Motor neuron (in vitro differentiated cells): ENCODE results near the gene MEOX1. TPM values are rescaled to one million over a fixed set of nuclear protein-coding genes. Genes with fewer than 3 reads are reported as not detected.
"Not testable (repeated sequence)": the region's sequence is repeated elsewhere in the genome, so short reads cannot be mapped to it uniquely, and the experiment has no call there.

ENCODE experiments used
- ATAC-seq, 8 experiments: fragments of 200-7000 bp; cut with Tn5 transposase; replicated peaks in 6 of 8; 2 replicates each; pipeline ENCODE4 v1.8.0; 2021; ENCODE audit warnings: mild to moderate bottlenecking in 8 of 8, moderate library complexity in 8 of 8
- H3K27ac ChIP-seq, 2 donors: fragments of 250-450 bp; sonication (Bioruptor Pico); 2 replicates each; pipeline ENCODE4 v1.9.0; 2021; ENCODE audit warnings: antibody characterized with exemption in 2 of 2, mild to moderate bottlenecking in 2 of 2, moderate library complexity in 1 of 2
- H3K4me1 ChIP-seq, 2 donors: fragments of 250-450 bp; sonication (Bioruptor Pico); replicated peaks in 1 of 2; 2 replicates each; pipeline ENCODE4 v1.6.1; 2021; ENCODE audit warnings: antibody characterized with exemption in 2 of 2, mild to moderate bottlenecking in 2 of 2, moderate library complexity in 1 of 2
- H3K4me3 ChIP-seq, 5 donors: fragments of 250-450 bp; sonication (Bioruptor Pico); 2 replicates each; pipeline ENCODE4 v1.9.0; 2021; ENCODE audit warnings: antibody characterized with exemption in 5 of 5, mild to moderate bottlenecking in 5 of 5, moderate library complexity in 4 of 5
- WGBS, 10 experiments: fragments of 450-650 bp; shearing (Covaris generic); methylation state at CpG; one replicate each; pipeline ENCODE4 v1.0.0; 2022; 5-methylcytosine and 5-hydroxymethylcytosine counted together
- in situ Hi-C, 9 experiments: fragments of 400-800 bp; cut with MboI; loops; one replicate each; pipeline ENCODE4 v1.15.0; 2021; ENCODE audit warnings: low sequenced_read_pairs in 9 of 9, low pct_unique_long_range_greater_than_20kb in 2 of 9; ENCODE audit not compliant: unreplicated experiment in 9 of 9
- total RNA-seq, 8 experiments: library from RNA; unstranded; fragments of 300-600 nt; gene quantifications; 2 replicates each; pipeline versions ENCODE4 v1.2.3 to v1.2.4, GENCODE V29; 2022

MEOX1 gene
- total RNA-seq, 8 experiments from 2014 or later, result 0.05 to 0.56 (median 0.36) TPM; not detected in 1

DNA sequence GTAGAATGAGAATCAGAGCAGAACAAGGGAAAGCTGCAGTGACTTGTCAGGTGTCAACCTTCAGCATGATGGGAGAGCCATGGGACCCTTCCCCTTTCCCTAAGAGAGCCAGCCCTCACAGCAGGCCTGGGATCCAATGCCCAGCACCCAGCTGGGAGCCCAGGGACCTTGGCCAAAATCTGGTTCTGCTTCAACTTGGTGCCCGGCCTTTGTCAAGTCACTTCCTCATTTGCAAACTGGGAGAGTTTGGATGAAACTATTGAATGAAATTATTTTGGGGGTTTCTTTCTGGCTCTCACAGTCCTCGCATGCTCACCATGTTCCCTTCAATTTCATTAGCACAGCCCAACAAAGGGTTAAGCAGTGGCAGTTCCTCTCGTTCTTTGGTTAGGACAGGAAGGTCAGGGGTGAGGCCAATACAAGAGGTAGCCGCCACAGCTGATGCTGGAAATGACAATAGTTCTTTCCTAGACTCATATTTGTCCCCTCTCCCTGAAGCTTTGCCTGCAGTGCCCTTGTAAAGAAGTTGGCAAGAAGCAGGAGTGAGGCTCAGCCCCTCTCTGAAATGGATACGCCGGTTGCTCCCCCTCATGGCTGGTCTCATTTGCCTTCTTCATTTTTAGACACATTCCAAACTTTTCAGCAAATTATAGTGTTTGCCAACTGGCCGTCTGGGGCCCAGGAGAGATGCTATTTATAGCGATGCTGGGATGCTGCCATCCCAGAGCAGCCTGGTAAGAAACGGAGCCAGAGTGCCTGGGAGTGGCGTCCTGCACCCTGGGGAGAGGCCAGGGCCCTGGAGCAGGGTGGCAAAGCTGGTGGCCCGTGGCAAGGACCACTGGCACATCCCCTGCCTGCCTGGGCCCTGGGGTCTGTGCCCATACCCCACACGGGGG is 34.5 kb upstream of the MEOX1 start:
- H3K27ac ChIP-seq, result no peak overlapping the region
- no peak overlapping the region for H3K4me3 ChIP-seq
- in situ Hi-C loops, result loop anchor here in 5 of 9 experiments (10.0 kb wide), 2 partner anchors 59 to 69 kb away; partner anchors contain the start of gene SOST (in 4 of the 5)
- H3K4me1 ChIP-seq, result peaks cover 12 to 16% of the 10 kb centered on the region in 2 donors
- no peak for ATAC-seq
- WGBS, 10 experiments, result 5 to 61% (median 28%) methylated on average over 2 to 9 of the region's 12 CpGs; no CpG with 5 or more reads in 1 of the 10 experiments

DNA sequence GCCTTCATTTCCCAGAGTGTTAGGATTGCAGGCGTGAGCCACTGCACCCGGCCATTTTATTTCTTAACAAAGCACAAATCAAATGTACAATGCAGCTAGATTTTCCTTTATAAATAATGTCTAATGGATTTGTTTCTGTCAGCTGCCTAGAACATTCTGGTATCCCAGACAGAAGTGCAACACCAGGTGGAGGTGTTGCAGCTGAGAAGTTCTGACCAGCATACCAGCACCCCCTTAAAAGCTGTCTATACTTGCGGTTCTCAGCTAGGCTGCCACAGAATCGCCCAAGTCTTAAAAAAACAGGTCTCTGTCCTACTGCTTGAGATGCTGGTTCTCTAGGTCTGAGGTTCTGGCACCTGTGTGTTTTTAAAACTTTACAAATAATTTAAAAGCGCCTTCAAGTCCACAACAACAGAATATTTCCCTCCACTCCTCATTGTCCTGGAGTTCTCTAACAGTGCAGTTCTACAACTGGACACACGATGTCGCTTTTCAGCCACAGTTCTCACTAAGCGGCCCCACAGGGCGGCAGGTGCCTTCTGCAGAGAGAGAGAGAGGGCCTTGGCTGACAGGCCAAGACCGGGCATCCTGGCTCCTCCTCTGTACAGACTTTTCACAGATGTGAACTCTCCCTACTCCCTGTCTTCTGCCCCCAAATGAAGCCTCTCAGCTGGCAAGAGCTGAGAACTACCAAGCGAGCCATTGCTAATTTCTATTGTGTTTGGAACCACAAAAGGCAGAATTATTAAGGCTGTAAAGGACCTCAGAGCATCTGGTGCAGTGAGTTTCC is 32.6 kb upstream of the MEOX1 start:
- peaks cover 17 to 20% of the 10 kb centered on the region in 2 donors for H3K4me1 ChIP-seq
- in situ Hi-C loops, result loop anchor here in 5 of 9 experiments (10.0 kb wide), 2 partner anchors 61 to 71 kb away; partner anchors contain the start of gene SOST (in 4 of the 5)
- H3K27ac ChIP-seq, result no peak overlapping the region
- 0 to 67% (median 30%) methylated on average over 1 to 11 of the region's 11 CpGs; no CpG with 5 or more reads in 1 of the 10 experiments for WGBS, 10 experiments
- ATAC-seq, result peak; percentile 90 to 99 (median 94)
- H3K4me3 ChIP-seq, result no peak overlapping the region

DNA sequence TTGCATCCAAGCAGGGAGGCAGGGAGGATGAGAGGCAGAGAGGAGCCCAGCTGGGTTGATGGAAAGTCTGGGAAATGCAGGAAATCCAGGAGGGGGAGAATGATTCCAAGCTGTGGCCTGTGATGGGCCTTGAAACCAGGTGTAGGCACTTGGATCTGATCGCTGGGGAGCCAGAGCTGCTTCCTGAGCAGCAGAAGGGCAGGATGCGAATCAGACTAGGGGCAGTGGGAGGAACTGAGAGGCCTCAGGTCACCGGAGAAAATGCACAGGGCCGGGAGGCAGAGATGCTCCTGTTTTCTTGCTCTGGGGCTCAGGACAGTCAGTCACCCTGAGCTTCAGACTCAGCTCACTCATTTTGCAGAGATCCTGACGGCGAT is 29.6 kb upstream of the MEOX1 start:
- no peak overlapping the region for H3K4me3 ChIP-seq
- WGBS, 10 experiments, result 29 to 100% (median 69%) methylated on average over 1 to 5 of the region's 6 CpGs; no CpG with 5 or more reads in 3 of the 10 experiments
- H3K27ac ChIP-seq, result no peak overlapping the region
- H3K4me1 ChIP-seq, result peaks cover 18 to 31% of the 10 kb centered on the region in 2 donors
- no peak for ATAC-seq
- in situ Hi-C loops, result loop anchor here in 5 of 9 experiments (10.0 kb wide), 2 partner anchors 63 to 73 kb away; partner anchors contain the start of gene SOST (in 4 of the 5)

DNA sequence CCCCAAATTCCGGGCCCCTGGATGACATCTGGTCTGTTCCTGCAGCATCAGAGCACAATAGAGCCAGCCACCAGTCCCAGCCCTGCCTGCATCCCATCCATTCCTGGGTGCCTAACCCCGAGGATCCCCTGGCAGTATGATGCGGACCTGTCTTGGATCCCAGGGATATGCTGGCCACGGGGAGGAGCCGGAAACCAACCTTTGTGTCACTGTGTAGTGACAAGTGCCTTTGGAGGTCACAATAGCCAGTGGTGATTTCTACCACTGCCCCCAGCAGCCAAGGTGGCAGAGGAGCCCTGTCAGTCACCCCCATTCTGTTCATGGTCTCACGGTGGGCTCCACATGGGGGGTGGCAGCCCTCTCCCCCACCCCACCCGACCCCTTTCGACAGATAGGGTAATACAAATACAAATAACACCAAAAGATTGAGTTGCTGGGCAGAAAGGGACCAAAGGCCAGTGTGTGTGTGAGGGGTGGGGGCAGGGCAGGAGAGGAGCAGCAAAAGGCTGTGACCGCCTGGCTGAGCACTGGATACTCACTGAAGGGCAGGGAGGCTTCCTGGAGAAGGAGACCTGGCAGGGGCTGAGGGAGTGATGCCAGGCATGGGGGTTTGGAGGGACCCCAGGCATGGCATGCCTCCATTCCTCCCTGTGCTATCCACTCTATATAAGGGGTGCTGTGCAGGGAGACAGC is 29.0 kb upstream of the MEOX1 start:
- WGBS, 10 experiments, result 20 to 93% (median 57%) methylated on average over 1 to 2 of the region's 9 CpGs; no CpG with 5 or more reads in 7 of the 10 experiments
- no peak overlapping the region for H3K27ac ChIP-seq
- in situ Hi-C loops, result loop anchor here in 5 of 9 experiments (10.0 kb wide), 2 partner anchors 64 to 74 kb away; partner anchors contain the start of gene SOST (in 4 of the 5)
- ATAC-seq, result no peak
- H3K4me1 ChIP-seq, result peaks cover 13 to 31% of the 10 kb centered on the region in 2 donors
- H3K4me3 ChIP-seq, result no peak overlapping the region

DNA sequence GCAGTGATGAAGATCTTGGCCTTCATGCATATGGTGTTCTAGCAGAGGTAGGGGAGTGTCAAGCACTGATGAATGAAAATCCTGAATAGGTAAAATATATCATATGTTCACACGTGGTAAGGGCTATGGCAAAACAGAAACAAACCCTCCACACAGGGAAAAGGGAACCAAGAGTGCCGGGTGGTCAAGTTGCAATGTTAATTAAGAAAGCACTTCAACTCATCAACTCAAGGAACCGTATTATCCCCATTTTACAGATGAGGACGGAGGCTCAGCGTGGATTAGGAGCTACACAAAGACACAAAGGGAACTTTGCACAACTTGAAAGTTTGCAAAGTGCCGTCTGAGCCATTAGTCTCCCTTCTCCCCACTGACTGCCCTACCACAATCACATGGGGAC is 28.1 kb upstream of the MEOX1 start:
- ATAC-seq, result no peak
- Histone ChIP-seq H3K27ac (no peak overlapping the region), H3K4me1 (peaks cover 17 to 34% of the 10 kb centered on the region in 2 donors), H3K4me3 (no peak overlapping the region)
- WGBS, 10 experiments, result 0 to 100% (median 64%) methylated on average over 1 to 6 of the region's 6 CpGs; no CpG with 5 or more reads in 1 of the 10 experiments
- in situ Hi-C loops, result loop anchor here in 6 of 9 experiments (10.0 kb wide), 2 partner anchors 65 to 75 kb away; partner anchors contain the start of gene SOST (in 4 of the 6)

DNA sequence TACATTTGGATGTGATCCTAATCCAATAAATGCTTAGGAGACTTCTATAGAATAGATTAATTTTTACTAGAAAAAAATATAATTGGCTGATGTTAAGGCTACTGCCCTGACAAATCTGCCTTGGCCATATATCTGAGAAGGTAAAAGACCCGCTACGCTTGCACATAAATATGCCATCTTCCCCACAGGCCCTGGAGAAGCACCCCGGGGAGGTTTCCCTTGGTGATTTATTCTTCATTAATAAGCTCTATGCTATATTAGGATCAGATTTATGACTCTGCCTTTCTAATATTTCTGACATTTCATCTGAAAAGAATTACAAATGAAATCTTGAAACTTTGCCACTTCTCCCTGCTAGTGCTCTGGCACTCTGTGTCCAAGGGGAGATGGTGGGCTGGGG is 27.4 kb upstream of the MEOX1 start:
- 37 to 78% (median 47%) methylated on average over 2 to 3 of the region's 3 CpGs; no CpG with 5 or more reads in 4 of the 10 experiments for WGBS, 10 experiments
- in situ Hi-C loops, result loop anchor here in 1 of 9 experiments (10.0 kb wide), 1 partner anchor 76 kb away; no protein-coding TSS in a partner anchor

DNA sequence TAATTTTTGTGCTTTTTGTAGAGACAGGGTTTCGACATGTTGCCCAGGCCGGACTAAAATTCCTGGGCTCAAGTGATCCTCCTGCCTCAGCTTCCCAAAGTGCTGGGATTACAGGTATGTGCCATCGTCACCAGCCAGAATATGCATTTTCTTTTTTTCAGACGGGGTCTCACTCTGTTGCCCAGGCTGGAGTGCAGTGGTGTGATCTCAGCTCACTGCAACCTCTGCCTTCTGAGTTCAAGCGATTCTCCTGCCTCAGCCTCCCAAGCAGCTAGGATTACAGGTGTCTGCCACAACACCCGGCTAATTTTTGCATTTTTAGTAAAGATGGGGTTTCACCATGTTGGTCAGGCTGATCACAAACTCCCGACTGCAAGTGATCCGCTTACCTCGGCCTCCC is 25.2 kb upstream of the MEOX1 start:
- H3K27ac ChIP-seq, ATAC-seq, H3K4me3 ChIP-seq: not testable (repeated sequence)
- 80 to 100% (median 94%) methylated on average over 1 to 6 of the region's 9 CpGs; no CpG with 5 or more reads in 4 of the 10 experiments for WGBS, 10 experiments
- peaks cover 24 to 49% of the 10 kb centered on the region in 2 donors for H3K4me1 ChIP-seq
- in situ Hi-C loops, result loop anchor here in 1 of 9 experiments (10.0 kb wide), 1 partner anchor 78 kb away; no protein-coding TSS in a partner anchor

More for the DNA sequence above, 27.4 kb upstream of the MEOX1 start:
- peaks cover 20 to 36% of the 10 kb centered on the region in 2 donors for H3K4me1 ChIP-seq
- H3K27ac ChIP-seq, result no peak overlapping the region
- H3K4me3 ChIP-seq, result no peak overlapping the region
- peak in 5 of 8 experiments; percentile 76 to 91 (median 86) for ATAC-seq

DNA sequence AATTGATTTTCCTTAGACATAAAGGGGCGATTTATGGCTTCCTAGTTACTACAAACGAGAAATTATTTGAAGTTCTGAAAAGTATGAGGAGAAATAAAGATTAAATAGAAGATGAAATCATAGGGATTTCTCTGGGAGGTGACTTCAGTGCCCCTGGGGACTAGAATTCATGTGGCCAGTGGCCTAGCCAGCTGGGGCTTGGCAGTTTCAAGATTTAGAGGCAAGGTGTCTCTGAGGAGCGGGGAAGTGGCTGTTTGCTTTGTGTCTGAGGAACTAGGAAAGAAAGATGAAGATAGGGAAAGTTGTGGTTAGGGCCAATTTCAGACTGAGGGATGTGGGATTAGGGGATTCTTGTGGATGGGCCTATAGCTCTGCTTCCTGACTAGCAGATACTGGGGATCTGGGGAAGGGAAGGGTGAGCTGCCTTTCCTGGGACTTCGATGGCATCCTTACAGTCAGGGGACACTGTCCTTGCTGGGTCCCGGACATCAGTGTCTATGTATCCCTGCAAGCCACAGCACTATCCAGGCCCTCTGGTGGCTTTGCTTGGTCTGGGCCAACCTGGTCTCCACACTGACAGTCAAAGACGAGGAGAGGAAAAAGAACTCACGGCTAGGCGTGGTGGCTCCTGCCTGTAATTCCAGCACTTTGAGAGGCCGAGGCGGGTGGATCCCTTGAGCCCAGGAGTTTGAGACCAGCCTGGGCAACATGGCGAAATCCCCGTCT is 22.4 kb upstream of the MEOX1 start:
- Histone ChIP-seq H3K4me1 (peaks cover 27 to 48% of the 10 kb centered on the region in 2 donors), H3K27ac (no peak overlapping the region), H3K4me3 (no peak overlapping the region)
- 39 to 93% (median 67%) methylated on average over 3 to 11 of the region's 12 CpGs for WGBS, 10 experiments
- ATAC-seq, result peak in 5 of 8 experiments; percentile 67 to 79 (median 72)
- in situ Hi-C loops, result loop anchor here in 1 of 9 experiments (10.0 kb wide), 1 partner anchor 81 kb away; no protein-coding TSS in a partner anchor

DNA sequence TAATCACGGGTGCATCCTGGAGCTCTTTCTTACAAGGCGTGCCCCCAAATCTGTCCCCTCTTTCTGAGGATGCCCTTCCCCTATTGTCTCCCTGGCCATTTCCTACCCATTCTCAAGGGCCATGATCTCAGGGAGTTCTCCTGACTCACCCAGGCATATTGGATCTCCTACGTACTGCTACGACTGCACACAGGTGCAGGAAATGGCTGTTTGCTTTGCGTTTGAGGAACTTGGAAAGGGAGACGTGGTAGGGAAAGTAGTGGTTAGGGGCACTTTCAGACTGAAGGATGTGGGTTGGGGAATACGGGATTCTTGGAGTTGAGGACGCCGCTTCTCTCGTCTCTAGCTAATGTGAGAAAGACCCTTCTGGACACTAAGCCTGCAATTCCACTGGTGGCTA is 18.7 kb upstream of the MEOX1 start:
- H3K27ac ChIP-seq, result no peak overlapping the region
- no peak for ATAC-seq
- no peak overlapping the region for H3K4me3 ChIP-seq
- H3K4me1 ChIP-seq, result peaks cover 59 to 75% of the 10 kb centered on the region in 2 donors
- WGBS, 10 experiments, result 80 to 100% (median 99%) methylated on average over 1 to 5 of the region's 10 CpGs; no CpG with 5 or more reads in 4 of the 10 experiments
- in situ Hi-C loops, result loop anchor here in 1 of 9 experiments (10.0 kb wide), 1 partner anchor 84 kb away; no protein-coding TSS in a partner anchor

DNA sequence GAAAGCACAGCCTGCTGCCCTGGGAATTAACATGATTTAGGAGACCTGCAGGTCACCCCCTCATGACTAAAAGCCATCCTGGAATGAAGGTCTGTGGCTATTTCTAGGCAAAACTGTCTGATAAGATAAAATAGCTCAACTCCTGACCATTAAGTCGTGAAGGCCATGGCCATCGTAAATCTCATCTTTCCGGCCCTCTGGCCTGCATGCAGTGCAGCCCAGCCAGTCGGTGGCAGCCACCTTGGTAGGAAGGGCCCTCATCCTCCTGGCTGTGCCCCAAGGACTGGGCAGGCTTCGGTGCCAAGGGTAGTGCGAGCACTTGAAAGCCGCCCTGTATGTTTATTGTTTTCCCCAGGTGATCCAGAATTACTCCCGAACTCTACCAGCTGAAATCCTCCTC is 18.2 kb upstream of the MEOX1 start:
- H3K27ac ChIP-seq, result no peak overlapping the region
- peak in 2 of 8 experiments; percentile 5 to 38 for ATAC-seq
- in situ Hi-C loops, result loop anchor here in 1 of 9 experiments (10.0 kb wide), 1 partner anchor 85 kb away; no protein-coding TSS in a partner anchor
- peaks cover 60 to 76% of the 10 kb centered on the region in 2 donors for H3K4me1 ChIP-seq
- H3K4me3 ChIP-seq, result no peak overlapping the region
- WGBS, 10 experiments, result 0 to 100% (median 68%) methylated on average over 1 to 7 of the region's 8 CpGs; no CpG with 5 or more reads in 2 of the 10 experiments

DNA sequence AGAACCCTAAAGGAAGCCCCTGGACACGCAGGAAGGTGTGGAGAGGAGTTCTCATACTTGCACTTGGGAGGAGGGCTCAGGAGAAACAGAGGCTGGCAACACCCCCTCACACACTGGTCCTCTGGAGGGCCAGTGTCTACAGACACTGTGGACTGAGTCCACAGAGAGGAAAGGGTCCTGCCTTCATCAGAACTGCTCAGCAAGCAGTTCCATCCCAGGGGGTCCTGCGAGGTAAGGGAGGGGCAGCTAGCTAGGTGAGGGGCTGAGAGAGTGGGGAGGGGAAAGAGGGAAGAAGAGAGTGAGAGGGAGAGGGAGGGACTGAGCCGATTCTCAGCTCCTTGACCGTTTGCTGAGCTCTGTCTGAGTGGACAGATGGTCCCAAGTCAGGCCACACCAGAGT is 17.7 kb upstream of the MEOX1 start:
- peaks cover 55 to 71% of the 10 kb centered on the region in 2 donors for H3K4me1 ChIP-seq
- peak overlapping the region in 1 of 2 donors; percentile 22 for H3K27ac ChIP-seq
- in situ Hi-C loops, result no loop called here
- ATAC-seq, result no peak
- no peak overlapping the region for H3K4me3 ChIP-seq
- WGBS, 10 experiments, result 14 to 25% methylated on average over 1 to 2 of the region's 4 CpGs; no CpG with 5 or more reads in 8 of the 10 experiments
